Stimulated activated CD8-positive, alpha-beta memory T cell treated with anti-CD3 and anti-CD28 coated beads, Interleukin-4, amount 100 ng/mL, for 1 hour (primary cell): ENCODE data around the gene ALG14.
"Not testable (repeated sequence)": the region's sequence is repeated elsewhere in the genome, so short reads cannot be mapped to it uniquely, and the experiment has no call there.

ENCODE experiments used
- DNase-seq, 2 donors: peaks; one replicate each; pipeline ENCODE4 v3.0.0-alpha.2; 2020; ENCODE audit warnings: low read depth in 2 of 2, low spot score in 1 of 2

ALG14 gene

DNA sequence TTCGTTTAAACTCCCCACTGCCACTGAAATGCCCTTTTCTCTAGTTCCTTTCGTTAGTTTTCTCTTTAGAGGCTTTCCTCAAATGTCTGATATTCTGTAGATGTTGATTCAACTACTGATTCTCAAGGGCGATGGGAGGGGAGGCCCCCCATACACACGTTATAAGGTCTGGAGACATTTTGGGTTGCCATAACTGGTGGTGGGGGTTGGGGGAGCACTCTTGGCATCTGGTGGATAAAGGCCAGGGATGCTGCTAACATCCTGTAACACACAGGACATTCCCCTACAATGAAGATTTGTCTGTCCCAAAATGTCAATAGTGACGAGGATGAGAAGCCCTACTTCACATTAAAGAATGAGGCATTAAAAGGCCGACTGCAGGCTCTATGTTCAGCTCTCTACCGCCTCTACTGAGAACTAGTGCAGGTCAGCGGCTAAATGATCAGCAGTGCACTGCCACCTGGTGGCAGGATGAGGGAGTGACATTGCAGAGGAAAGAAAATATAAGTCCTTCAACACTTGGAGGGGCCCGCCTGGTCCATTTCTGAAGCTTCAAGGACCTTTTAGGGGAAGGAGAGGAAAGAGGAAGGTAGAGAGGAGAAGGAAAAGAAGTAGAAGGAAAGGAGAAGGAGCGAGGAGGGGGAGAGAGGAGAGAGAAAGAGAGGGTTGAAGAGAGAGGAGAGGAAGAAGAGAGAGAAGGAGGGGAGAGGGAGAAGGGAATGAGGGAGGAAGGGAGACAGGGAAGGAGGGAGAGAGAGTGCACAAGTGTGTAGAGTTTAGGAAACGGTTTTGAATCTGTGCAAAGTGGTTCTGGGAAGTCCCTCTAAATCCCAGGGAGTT lies 29.4 kb downstream of the ALG14 start:
- DNase-seq, result peak; percentile 48 to 68

DNA sequence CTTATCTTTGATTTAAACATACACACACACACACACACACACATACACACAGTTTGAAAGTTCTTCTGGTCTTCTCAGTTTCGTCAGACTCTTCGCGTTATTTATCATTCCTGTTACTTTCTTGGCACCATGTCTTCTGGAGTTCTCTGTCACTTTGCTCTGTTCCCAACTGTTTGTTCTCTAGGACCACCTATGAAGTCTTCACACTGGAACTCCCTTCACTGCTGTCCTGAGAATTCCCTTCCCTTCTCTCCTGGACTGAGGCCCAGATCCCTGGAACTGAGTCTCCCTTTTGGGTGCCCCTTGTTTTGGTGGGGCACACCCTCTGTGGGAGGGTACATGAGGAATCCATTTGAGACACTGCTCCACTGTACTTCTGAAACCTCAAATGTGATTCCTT lies 30.5 kb downstream of the ALG14 start:
- DNase-seq, result no peak

DNA sequence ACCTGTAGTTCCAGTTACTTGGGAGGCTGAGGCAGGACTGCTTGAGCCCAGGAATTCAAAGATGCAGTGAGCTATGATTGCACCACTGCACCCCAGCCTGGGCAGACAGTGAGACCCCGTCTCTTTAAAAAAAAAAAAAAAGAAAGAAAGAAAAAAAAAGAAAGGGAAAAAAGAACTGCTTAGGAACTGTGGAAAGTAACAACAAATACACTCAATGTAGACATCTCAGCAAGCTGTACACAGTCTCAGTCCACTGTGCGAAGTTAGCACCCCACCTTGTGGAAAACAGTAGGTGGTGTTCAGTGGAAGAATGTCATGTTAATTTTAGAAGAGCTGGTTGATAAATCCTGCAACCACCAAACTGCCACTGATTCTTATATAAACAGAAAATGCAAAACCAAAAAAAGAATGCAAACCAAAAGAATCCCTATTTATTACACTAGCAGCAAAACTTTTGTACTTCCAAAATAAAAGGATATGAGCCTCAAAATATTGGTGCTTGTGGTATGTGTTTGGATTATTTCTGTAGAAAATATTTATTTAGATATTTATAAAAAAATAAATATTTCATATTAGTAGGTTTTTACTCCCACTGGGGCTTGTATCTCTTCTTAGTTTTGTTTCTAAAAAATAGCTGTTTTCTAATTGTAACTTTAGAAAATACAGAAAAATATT lies 31.1 kb downstream of the ALG14 start:
- DNase-seq, result no peak

DNA sequence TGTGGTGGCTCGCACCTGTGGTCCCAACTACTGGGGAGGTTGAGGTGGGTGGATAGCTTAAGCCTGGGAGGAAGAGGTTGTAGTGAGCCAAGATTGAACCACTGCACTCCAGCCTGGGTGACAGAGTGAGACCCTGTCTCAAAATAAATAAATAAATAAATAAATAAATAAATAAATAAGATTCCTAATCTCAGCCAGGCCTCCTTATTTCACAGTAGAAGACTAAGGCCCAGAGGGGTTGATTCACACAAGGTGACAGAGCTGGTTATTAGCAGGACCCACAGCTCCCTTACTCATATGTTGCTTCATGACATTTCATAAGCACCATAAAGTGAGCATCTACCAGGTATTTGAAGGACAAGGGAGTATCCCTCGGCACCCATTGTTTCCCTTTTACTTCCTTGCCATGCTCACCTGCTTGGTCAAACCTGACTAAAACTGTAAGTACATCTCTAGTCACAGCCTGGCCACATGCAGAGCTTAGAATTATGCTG lies 32.7 kb downstream of the ALG14 start:
- no peak for DNase-seq

DNA sequence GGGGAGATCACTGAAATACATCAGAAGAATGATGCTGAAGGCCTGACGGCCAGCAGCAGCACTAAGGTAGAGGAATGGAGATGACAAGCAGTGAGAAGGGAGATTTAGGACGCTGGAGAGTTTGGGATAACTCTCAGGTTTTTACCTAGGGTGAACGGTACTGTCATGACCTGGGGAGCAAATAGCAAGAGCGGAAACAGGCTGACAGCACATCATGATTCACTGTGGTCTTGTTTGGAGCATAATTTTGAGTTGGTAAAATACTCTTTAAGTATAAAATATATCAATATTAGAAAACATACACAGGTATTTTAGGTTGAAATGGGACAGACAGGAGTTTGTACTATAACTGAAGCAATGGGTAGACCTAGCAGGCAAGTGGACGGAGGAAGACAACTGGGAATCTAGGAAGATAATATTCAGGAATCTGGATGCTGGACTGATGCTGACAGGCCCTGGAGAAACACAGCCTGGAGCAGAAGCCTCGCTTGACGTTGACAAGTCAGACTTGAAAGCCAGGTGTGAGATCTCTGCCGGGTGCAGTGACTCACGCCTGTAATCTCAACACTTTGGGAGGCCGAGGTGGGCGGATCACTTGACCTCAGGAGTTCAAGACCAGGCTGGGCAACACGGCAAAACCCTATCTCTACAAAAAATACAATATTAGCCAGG lies 33.3 kb downstream of the ALG14 start:
- DNase-seq, result no peak

DNA sequence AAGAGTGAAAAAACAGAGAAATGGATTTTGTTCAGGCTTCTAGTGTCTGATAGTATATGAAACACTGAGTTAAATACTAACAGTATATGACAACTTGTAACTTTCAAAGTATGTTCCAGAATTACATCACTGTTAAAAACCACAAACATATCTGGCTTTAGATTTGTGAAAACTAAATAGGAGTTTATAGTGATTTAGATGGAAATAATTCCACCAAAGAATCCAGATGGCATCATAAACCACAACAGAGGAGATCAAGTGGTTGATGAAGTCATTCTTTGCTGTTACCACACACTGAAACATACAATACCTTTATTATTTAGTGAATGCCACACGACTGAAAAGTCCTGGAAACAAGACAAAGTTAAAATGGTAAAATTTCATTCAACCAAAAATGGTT lies 37.2 kb downstream of the ALG14 start:
- DNase-seq, result no peak

DNA sequence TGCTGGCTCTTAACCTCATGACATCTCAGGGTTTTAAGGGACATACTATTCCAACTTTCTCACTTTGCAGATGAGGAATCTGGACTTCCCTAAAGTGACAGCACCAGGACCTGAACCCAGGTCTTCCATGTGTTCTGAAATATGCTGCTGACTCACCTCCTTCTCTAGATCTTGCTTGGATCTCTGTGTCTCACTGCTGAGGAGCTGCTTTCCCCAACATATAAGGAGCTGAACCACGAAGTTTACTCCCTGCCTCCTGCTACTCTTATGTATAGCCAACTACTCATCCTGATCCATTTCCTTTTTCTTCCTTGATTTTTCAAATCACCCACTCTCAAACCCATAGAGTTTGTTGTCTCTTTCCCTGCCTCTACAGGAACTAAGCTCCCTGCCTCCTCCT lies 38.2 kb downstream of the ALG14 start:
- no peak for DNase-seq

DNA sequence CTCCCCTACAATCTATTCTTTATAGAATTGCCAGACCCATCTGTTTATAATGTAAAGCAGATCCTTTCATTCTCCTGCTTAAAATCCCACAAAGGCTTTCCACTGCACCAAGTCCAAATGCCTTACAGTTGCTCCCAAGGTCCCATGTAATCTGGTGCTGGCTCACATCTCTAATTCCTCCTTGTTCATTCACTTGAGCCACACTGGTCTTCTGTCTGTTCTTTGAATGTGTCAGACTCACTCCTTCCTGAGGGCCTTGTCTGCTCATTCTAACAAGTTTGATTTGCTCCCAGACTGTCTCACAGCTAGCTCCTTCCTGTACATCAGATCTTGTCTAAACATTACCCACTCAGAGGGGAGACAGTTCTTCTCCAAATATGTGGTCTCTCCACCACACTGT lies 38.9 kb downstream of the ALG14 start:
- no peak for DNase-seq

DNA sequence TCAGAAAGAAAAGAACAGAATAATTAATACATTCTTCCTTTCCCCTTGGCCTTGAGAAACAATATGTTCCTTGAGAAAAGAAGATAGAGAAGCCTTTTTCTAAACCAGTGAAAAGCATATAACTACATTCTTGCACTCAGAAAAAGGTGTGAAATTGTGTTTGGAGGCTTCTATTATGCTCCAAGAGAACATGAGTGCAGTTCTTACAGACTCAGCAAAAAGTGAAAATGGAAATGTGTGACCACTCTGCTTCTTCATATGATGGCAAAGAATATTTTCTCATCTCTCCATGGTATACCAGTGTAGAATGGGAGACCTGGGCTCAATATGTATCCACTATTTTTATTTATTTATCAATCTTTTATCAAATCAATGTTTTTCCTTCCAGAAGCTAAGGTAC lies 43.2 kb downstream of the ALG14 start:
- no peak for DNase-seq

DNA sequence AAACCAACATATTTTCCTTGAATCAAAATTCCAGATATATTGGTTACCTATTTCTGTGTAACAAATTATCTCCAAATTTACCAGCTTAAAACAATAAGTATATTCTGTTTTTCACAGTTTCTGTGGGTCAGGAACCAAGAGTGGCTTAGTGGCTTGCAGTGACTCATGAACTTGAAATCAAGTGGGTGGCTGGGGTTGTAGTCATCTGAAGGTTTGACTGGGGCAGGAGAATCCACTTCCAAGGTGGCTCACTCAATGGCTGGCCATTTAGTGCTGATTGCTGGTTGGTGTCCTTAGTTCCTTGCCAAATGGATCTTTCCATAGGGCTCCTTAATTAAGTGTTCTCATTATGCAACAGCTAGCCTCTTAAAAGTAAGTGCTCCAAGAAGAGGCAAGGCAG lies 43.8 kb downstream of the ALG14 start:
- no peak for DNase-seq

DNA sequence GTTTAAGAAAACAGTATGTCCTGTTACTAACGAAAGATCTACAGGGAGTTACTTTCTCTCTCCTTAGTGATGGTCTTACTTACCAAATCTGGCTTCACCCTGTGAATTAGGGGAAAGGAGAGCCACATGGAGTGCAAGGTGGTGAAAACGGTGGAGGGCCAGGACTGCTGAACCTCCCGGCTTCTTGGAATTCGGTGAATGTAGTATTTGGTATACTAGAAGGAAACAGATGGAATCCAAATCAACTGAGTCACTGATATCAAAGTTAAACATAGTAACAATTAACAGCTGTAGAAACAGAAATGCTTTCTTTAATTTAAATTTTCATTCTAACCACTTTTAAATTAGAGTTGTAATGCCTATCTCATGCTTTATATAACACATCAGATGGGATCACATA lies 45.7 kb downstream of the ALG14 start:
- no peak for DNase-seq

DNA sequence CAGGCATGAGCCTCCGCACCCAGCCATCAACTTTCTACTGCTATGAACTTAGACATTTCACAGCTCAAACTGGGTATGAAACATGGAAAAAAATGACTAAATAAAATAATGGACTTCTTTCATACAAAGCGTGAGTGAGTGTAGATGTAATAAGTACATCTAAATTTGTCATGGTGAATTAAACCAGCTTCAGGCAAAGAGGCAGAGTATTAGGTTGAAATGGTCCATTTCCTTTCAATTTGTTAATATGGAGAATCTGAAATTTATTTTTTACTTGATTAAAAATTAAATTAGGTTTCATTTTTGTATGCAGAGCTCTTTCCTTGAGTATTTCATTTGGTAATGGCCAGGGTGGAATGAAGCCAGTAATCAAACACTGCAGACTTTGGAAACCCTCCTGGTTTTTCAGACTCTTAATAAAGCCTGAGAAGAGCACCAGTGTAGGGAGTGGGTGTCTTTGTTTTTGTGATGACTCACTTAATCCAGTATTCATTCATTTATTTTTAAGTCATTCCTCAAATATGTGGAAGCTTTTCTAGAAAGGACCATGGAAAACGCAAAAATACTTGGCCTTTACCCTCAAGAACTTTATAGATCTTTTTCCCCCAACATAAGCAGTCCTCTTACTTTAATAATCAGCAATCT lies 49.2 kb downstream of the ALG14 start:
- no peak for DNase-seq

DNA sequence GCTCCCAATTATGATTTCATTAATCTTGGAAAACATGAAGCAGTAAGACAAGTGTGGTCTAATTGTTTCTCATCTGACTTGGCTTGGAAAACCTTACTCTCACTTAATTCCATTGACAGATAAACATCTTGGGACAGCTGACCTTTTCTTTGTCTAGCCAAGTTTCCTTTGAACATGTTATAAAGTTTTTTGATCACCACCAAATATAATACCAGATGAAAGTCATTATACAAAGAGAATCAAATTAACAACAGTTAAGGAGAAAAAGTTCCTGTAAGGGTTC lies 50.2 kb downstream of the ALG14 start:
- DNase-seq, result no peak

DNA sequence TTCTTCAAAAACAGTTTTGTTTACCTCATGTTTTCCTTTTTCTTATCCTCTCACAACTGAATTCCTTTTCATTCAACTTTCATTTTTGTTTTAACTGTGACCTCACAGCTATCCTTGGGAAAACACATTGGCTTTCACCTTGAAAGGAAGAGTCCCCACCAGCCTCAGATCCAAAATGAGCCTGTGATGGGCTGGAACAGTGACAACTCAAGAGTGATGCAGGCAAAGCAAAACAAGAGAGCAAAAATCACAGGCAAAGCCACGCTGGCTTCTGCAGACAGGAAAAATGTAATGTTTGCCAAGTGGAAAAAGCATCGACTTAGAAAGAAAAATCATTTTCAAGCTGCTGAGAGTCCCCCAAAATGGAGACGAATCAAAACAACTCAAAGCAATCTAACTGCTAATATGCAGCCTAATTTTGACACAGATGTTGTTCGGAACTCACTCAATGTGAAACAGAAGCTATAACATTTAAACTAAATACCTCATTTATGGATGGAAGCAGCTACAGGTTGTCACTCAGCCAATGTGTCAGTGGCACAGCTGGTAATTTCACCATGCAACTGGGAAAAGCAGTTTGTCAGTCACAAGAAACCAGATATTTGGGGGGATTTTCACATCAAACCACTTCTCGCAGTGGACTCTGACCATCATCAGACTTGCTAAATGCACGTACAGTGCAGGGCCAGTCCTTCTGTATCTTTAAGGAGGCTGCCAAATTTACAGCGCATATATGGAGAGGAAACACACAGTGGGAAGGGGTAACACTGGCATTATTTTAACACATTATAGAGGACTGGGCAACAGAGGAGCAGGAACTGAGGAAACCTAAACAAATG lies 50.7 kb downstream of the ALG14 start:
- no peak for DNase-seq

DNA sequence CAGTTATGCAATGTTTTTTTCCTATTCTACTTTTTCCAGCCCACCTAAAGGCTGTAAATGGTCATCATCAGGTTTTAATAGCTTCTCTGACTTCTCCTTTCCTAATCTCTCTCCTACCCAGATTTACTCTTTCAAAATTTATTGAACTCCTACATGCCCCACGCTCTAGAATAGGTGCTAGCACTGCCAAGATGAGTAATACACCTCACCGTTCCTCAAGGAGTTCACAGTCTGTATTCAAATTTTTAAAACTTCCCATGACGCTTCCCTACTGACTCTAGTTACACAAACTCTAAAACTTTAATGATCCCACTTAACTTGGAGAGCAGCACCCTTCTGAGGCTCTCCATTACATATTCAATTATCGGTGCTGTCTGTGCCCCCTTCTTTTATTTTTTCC lies 51.6 kb downstream of the ALG14 start:
- DNase-seq, result no peak

DNA sequence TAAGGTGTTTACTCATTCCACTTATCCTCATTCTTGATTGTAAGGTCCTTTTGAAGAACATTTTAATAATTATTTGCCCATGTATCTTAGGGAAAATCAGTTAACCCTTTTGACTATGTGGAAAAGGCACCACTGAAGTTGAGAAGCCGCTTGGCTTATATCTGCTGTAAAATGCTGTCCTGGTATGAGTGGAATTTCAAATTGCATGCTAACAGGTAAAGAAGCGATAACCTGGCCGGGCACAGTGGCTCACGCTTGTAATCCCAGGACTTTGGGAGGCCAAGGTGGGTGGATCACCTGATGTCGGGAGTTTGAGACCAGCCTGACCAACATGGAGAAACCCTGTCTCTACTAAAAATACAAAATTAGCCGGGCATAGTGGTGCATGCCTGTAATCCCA lies 53.3 kb downstream of the ALG14 start:
- DNase-seq, result not testable (repeated sequence)

DNA sequence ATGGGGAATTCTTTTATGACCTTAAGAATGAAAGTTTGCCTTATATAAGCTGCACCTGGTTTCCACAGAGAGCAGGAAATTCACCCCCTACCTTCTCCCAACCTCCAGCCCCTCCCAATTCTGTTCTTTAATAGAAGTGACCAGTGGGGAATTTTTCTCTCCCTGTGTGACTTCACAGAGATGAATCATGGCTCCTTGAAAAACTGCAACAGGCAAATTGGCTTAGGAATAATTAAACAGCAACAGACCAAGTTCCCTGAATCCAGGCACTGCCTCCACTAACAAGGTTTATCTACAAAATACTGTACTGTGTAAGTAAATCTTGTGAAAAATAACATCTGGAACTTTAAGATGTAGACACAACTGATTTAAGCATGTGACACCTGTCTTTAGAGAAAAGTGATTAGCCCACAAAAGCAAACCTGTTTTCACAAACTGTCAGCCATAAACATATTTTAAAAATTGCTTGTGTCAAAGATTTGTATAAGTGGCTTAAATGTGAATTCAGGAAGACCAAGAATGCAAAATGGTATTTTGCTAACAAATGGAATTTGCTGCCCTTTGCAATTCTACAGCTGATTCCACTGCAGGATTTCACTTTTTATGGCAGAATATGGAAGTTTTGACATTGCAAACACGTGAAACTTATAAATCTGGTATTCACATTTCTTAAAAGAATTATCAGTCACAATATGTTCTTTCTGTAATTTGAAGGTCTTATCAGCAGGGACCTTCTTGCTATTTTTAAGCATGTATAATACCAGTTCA lies 54.0 kb downstream of the ALG14 start:
- no peak for DNase-seq

DNA sequence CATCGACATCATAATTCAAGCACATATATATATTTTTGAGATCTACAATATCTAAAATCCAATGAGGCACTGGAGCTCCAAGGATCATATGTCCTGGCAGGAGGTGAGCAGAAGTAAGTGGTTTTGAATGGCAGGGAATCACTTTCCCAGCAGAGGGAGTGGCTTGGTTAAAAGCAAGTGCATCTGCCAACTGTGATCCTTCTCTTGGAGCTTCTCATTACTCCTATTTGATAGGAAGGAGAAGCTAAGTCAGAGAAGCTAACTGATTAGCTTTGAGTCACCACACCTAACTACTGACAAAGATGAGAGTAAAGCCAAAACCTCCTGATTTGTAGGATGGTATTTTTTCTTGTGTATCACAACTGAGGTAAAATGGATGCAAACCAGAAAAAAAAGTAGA lies 55.0 kb downstream of the ALG14 start:
- DNase-seq, result no peak

DNA sequence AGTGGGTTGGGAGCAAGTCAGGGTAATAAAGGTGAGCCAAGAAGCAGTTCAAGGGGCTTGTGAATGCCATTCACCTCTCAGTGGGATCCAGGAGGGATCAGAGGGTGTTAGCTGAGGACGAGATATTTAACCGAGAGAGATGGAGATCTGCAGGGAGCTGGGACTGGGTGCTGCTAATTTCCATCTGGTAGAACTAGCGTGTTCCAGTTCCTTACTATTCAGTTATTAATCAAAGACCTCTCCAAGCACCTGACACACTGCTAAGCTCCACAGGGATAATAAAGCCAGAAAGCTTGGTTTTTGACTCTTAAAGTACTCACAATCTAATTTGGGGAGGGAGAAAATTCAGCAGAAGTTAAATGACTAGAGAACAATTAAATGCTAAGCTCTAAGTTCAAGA lies 57.7 kb downstream of the ALG14 start:
- DNase-seq, result no peak

DNA sequence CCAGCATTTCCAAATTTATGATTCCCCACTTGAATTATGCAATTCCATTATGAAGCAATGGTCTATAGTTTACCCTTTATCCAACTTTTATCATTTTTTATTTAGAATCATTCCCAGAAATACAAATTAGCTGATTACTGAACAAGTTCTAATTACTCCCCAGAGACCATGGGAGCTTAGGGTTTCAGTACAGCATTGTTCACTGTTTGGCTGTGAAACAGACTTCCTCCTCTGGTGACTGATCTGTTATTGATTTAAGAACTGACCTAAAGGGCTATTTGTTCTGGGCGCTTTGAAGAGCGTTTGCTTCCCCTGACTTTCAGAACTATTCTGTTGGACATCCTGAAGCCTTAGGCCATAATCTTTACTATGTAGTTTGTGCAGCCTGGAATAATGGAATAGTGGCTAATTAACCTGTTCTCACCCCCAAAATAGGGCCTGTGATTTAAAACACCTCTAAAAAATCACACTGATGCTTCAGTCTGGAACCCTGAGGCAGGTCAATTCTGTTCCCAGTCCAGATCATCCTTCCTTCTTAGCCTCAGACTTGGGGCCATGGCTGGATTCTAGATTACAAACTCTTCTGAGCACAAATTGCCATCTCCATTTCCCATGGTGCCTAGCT lies 58.7 kb downstream of the ALG14 start:
- DNase-seq, result no peak
